Neuronal stem cell (in vitro differentiated cells): ENCODE data around the gene GOLGA1.
A peak's percentile ranks its signal among the peaks of the same experiment; 100 is the strongest.

Experiments
- DNase-seq: peaks from one replicate; pipeline ENCODE4 v3.0.0-alpha.2; 2013; ENCODE audit warnings: low spot score
- H2AFZ ChIP-seq: one replicate; pipeline ENCODE4 v1.6.1; 2013; ENCODE audit warnings: mild to moderate bottlenecking, low read length, inconsistent platforms
- H2AK5ac ChIP-seq: 2 replicates; pipeline ENCODE4 v1.6.1; 2013; ENCODE audit warnings: low read depth, mild to moderate bottlenecking, inconsistent platforms, low read length, moderate library complexity, mixed read lengths
- H2BK120ac ChIP-seq: 2 replicates; pipeline ENCODE4 v1.6.1; 2013; ENCODE audit warnings: low read depth, mild to moderate bottlenecking, inconsistent platforms, low read length, moderate library complexity, mixed read lengths
- H2BK12ac ChIP-seq: one replicate; pipeline ENCODE4 v1.6.1; 2013; ENCODE audit warnings: low read length, inconsistent platforms
- H2BK15ac ChIP-seq: 2 replicates; pipeline ENCODE4 v1.6.1; 2013; ENCODE audit warnings: mild to moderate bottlenecking, low read length, inconsistent platforms, mixed read lengths
- H2BK5ac ChIP-seq: one replicate; pipeline ENCODE4 v1.6.1; 2013; ENCODE audit warnings: inconsistent platforms, mild to moderate bottlenecking, low read length, moderate library complexity
- H3K14ac ChIP-seq: one replicate; pipeline ENCODE4 v1.6.1; 2013; ENCODE audit warnings: low read length, inconsistent platforms
- H3K18ac ChIP-seq: 2 replicates; pipeline ENCODE4 v1.6.1; 2013; ENCODE audit warnings: low read length, inconsistent platforms
- H3K23ac ChIP-seq: 2 replicates; pipeline ENCODE4 v1.6.1; 2013; ENCODE audit warnings: low read depth, mild to moderate bottlenecking, mixed read lengths, low read length, inconsistent platforms; ENCODE audit not compliant: poor library complexity
- H3K27ac ChIP-seq: replicated peaks from 3 replicates; pipeline ENCODE4 v1.5.1; 2013; ENCODE audit warnings: low read length, inconsistent platforms
- H3K27me3 ChIP-seq, 3 experiments: 2 replicates each; pipeline ENCODE4 v1.6.1; 2013; ENCODE audit warnings: low read length in 3 of 3, mild to moderate bottlenecking in 2 of 3, inconsistent platforms in 1 of 3, low read depth in 1 of 3, mixed read lengths in 1 of 3, moderate library complexity in 1 of 3; ENCODE audit not compliant: control insufficient read depth in 3 of 3, insufficient read depth in 3 of 3
- H3K36me3 ChIP-seq, 2 donors: replicated peaks in 1 of 2; 2 replicates each; pipeline ENCODE4 v1.6.1; 2013; ENCODE audit warnings: low read length in 2 of 2; ENCODE audit not compliant: control insufficient read depth in 2 of 2, insufficient read depth in 2 of 2
- H3K4ac ChIP-seq: 2 replicates; pipeline ENCODE4 v1.6.1; 2013; ENCODE audit warnings: inconsistent platforms, mild to moderate bottlenecking, low read length, moderate library complexity
- H3K4me1 ChIP-seq, 2 donors: 1 replicate in 1 of 2; 2 replicates in 1 of 2; pipeline ENCODE4 v1.6.1; 2013; ENCODE audit warnings: low read length in 2 of 2, low read depth in 1 of 2; ENCODE audit not compliant: control insufficient read depth in 2 of 2, insufficient read depth in 1 of 2
- H3K4me2 ChIP-seq: one replicate; pipeline ENCODE4 v1.6.1; 2013; ENCODE audit warnings: mild to moderate bottlenecking, low read length, inconsistent platforms; ENCODE audit not compliant: insufficient read depth, poor library complexity, severe bottlenecking
- H3K4me3 ChIP-seq, 2 donors: 2 replicates each; pipeline ENCODE4 v1.5.1; 2013; ENCODE audit warnings: low read length in 2 of 2, mild to moderate bottlenecking in 2 of 2, inconsistent platforms in 1 of 2, moderate library complexity in 1 of 2
- H3K79me1 ChIP-seq: one replicate; pipeline ENCODE4 v1.6.1; 2013; ENCODE audit warnings: low read depth, mild to moderate bottlenecking, inconsistent platforms, low read length, moderate library complexity
- H3K9ac ChIP-seq: one replicate; pipeline ENCODE4 v1.6.1; 2013; ENCODE audit warnings: mild to moderate bottlenecking, low read depth, low read length, inconsistent platforms; ENCODE audit not compliant: poor library complexity
- H3K9me3 ChIP-seq, 2 donors: replicated peaks in 1 of 2; 2 replicates each; pipeline versions ENCODE3 to v1.6.1; 2013; ENCODE audit warnings: low read length in 2 of 2, mild to moderate bottlenecking in 2 of 2, inconsistent platforms in 1 of 2, low read depth in 1 of 2, mixed read lengths in 1 of 2, moderate library complexity in 1 of 2; ENCODE audit not compliant: control insufficient read depth in 2 of 2, insufficient read depth in 1 of 2
- H4K8ac ChIP-seq: one replicate; pipeline ENCODE4 v1.6.1; 2013; ENCODE audit warnings: low read depth, mild to moderate bottlenecking, inconsistent platforms, low read length, moderate library complexity
- H4K91ac ChIP-seq: one replicate; pipeline ENCODE4 v1.6.1; 2013; ENCODE audit warnings: low read length, low read depth, mild to moderate bottlenecking, inconsistent platforms; ENCODE audit not compliant: poor library complexity
- WGBS, 2 donors: extraction: QIAGEN DNeasy Blood & Tissue Kit; methylation state at CpG; one replicate each; pipeline ENCODE4 v1.1.7; 2013; ENCODE audit warnings: missing lambda C conversion rate in 2 of 2, mixed read lengths in 1 of 2; ENCODE audit not compliant: insufficient read length in 2 of 2, insufficient replicate concordance in 1 of 2; ENCODE audit errors: extremely low coverage in 2 of 2; 5-methylcytosine and 5-hydroxymethylcytosine counted together

Gene GOLGA1

DNA sequence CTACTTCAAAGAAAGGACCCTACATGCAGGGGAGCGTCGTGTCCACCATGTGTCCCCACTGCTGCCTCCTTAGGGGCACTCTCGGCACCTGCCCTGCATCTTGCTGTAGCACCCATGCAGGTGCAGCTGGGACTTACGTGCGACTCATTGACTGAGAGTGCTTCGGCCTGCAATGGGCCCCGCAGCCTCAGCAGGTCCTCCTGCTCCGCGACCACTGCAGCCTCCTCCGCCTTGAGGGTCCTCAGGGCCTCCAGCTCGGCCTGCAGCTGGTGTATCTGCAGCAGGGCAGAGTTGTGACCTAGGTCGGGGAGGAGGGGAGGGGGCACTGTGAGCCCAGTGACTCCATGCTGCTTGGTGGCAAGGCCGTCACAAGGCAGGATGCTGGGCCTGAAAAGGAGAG is 51.9 kb downstream of the GOLGA1 start:
- H3K79me1 ChIP-seq, result peaks cover 4% of the 10 kb centered on the region
- H3K27me3 ChIP-seq, result no peaks in the 10 kb centered on the region
- H3K23ac ChIP-seq, result peak overlapping the region; percentile 62
- H3K4me2 ChIP-seq, result no peak overlapping the region
- H2AK5ac ChIP-seq, result no peak overlapping the region
- no peak overlapping the region for H2BK15ac ChIP-seq
- no peak overlapping the region for H2BK12ac ChIP-seq
- H4K91ac ChIP-seq, result no peak overlapping the region
- H3K9me3 ChIP-seq, result no peaks in the 10 kb centered on the region
- H2AFZ ChIP-seq, result no peak overlapping the region
- H3K4me1 ChIP-seq, result peaks cover 0 to 2% of the 10 kb centered on the region in 2 donors
- DNase-seq, result no peak
- H3K9ac ChIP-seq, result no peak overlapping the region
- H2BK5ac ChIP-seq, result no peak overlapping the region
- H3K4ac ChIP-seq, result no peak overlapping the region
- H4K8ac ChIP-seq, result peak overlapping the region; percentile 52
- no peak overlapping the region for H3K4me3 ChIP-seq
- H3K14ac ChIP-seq, result no peak overlapping the region
- H3K27ac ChIP-seq, result no peak overlapping the region
- WGBS, 2 donors, result no CpG with 5 or more reads among the region's 13 CpGs
- peaks cover 33 to 80% of the 10 kb centered on the region in 2 donors for H3K36me3 ChIP-seq
- H2BK120ac ChIP-seq, result no peak overlapping the region
- no peak overlapping the region for H3K18ac ChIP-seq

DNA sequence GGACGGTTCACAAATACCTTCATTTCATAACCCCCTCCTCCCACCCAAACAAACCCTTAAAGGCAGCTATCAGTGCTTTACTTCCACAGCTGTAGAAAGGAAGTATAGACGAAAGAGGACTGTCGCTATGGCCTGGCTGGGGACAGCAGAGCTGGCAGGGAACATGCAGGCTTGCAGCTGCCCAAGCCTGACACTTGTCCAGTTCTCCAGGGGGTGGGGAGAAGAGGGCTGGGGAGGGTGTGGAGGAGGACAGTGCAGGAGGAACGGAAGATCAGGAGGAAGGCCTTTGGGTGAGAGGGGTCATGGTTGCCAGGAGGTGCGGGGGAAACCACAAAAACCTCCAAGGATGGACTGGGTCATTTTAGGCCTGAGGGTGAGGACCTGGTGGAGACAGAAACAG is 53.1 kb downstream of the GOLGA1 start:
- no peak overlapping the region for H3K4me3 ChIP-seq
- H2AFZ ChIP-seq, result no peak overlapping the region
- peaks cover 33 to 68% of the 10 kb centered on the region in 2 donors for H3K36me3 ChIP-seq
- no peak overlapping the region for H4K91ac ChIP-seq
- no peak overlapping the region for H3K4me2 ChIP-seq
- no peak overlapping the region for H3K27ac ChIP-seq
- no peak overlapping the region for H2BK12ac ChIP-seq
- no CpG with 5 or more reads among the region's 5 CpGs for WGBS, 2 donors
- no peak overlapping the region for H3K18ac ChIP-seq
- no peak overlapping the region for H3K14ac ChIP-seq
- no peak overlapping the region for H2BK120ac ChIP-seq
- DNase-seq, result no peak
- no peak overlapping the region for H4K8ac ChIP-seq
- H3K9ac ChIP-seq, result peak overlapping the region; percentile 12
- no peaks in the 10 kb centered on the region for H3K27me3 ChIP-seq
- no peak overlapping the region for H2BK15ac ChIP-seq
- no peak overlapping the region for H3K4ac ChIP-seq
- peaks cover 0 to 2% of the 10 kb centered on the region in 2 donors for H3K4me1 ChIP-seq
- H2BK5ac ChIP-seq, result no peak overlapping the region
- no peak overlapping the region for H2AK5ac ChIP-seq
- no peaks in the 10 kb centered on the region for H3K9me3 ChIP-seq
- H3K23ac ChIP-seq, result no peak overlapping the region
- H3K79me1 ChIP-seq, result peaks cover 4% of the 10 kb centered on the region

DNA sequence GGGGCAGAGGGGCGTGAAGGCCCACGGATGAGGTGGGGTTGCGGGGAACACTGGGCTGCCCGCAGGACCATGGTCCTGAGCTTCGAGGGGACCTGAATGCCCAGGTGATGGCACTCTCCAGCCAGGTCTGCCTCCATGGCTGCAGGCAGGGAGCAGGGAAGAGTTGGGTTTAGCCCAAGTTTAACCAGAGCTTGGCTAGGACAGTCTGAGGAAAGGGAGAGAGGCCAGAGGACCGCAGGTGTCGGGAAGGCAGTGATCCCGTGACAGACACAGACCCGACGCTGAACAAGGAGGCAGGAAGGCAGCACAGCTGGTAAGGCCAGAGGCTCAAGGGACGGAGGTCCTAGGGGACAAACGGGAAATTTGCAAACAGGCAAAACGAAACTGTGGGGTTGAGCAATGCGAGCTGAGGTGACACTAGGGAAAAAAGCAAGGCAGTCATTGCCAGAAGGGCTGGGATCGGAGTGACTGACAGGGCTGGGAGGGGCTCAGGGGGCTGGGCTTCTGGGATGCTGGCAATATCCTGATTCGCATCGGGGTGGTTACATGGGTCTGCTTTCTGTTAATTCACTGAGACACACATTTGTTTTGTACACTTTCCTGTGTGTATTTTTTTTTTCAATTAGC is 53.9 kb downstream of the GOLGA1 start:
- Histone ChIP-seq H3K27me3 (no peaks in the 10 kb centered on the region), H3K4me1 (peaks cover 0 to 2% of the 10 kb centered on the region in 2 donors), H2BK5ac (no peak overlapping the region), H3K36me3 (peaks cover 33 to 75% of the 10 kb centered on the region in 2 donors), H2BK15ac (no peak overlapping the region), H4K8ac (peak overlapping the region; percentile 26), H3K9ac (peak overlapping the region; percentile 66), H3K18ac (no peak overlapping the region), H2BK12ac (no peak overlapping the region), H4K91ac (no peak overlapping the region), H3K4me3 (no peak overlapping the region), H3K27ac (no peak overlapping the region), H3K9me3 (no peaks in the 10 kb centered on the region), H2BK120ac (no peak overlapping the region), H3K14ac (no peak overlapping the region), H3K23ac (peak overlapping the region; percentile 62), H3K4ac (no peak overlapping the region), H2AFZ (no peak overlapping the region), H3K4me2 (no peak overlapping the region), H2AK5ac (no peak overlapping the region), H3K79me1 (peaks cover 4% of the 10 kb centered on the region)
- no peak for DNase-seq
- WGBS, 2 donors, result no CpG with 5 or more reads among the region's 17 CpGs

DNA sequence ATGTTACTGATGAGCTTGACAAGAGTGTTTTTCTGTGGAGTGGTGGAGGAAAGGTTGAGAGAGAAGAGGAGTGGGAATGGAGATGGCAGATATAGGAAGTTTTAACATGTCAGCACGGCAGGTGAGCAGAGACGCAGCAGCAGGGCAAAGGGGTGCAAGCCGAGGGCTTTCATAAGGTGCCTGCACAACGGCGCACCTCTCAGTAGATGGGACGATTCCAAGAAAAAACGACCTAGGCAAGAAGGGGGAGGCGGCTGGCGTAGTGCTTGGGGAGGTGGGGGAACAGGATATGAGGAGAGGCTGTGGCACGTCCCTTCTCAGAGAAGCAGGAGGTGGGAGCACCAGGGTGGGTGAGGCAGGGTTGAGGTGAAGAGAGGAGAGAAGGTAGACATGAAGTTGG is 54.4 kb downstream of the GOLGA1 start:
- no peak overlapping the region for H2BK5ac ChIP-seq
- no peak overlapping the region for H3K4ac ChIP-seq
- no peak overlapping the region for H2BK12ac ChIP-seq
- H3K4me3 ChIP-seq, result no peak overlapping the region
- H3K4me2 ChIP-seq, result no peak overlapping the region
- peaks cover 35 to 80% of the 10 kb centered on the region in 2 donors for H3K36me3 ChIP-seq
- no peak for DNase-seq
- no peak overlapping the region for H4K91ac ChIP-seq
- H3K9me3 ChIP-seq, result no peaks in the 10 kb centered on the region
- H2BK120ac ChIP-seq, result no peak overlapping the region
- no CpG with 5 or more reads among the region's 10 CpGs for WGBS, 2 donors
- H3K14ac ChIP-seq, result no peak overlapping the region
- H3K4me1 ChIP-seq, result peaks cover 0 to 2% of the 10 kb centered on the region in 2 donors
- no peak overlapping the region for H2AFZ ChIP-seq
- H3K18ac ChIP-seq, result no peak overlapping the region
- peaks cover 4% of the 10 kb centered on the region for H3K79me1 ChIP-seq
- no peak overlapping the region for H3K9ac ChIP-seq
- no peak overlapping the region for H2AK5ac ChIP-seq
- H2BK15ac ChIP-seq, result no peak overlapping the region
- no peaks in the 10 kb centered on the region for H3K27me3 ChIP-seq
- H3K23ac ChIP-seq, result no peak overlapping the region
- H3K27ac ChIP-seq, result no peak overlapping the region
- H4K8ac ChIP-seq, result no peak overlapping the region
